HUES48 (cell line): Measurements from ENCODE around the gene TSPAN32.
"Not testable (repeated sequence)": the region's sequence is repeated elsewhere in the genome, so short reads cannot be mapped to it uniquely, and the experiment has no call there.

Experiments used
- H3K27ac ChIP-seq: one replicate; pipeline ENCODE4 v1.7.0; 2013; ENCODE audit warnings: low read depth, low read length, inconsistent platforms
- H3K27me3 ChIP-seq: 2 replicates; pipeline ENCODE4 v1.6.1; 2013; ENCODE audit warnings: mild to moderate bottlenecking, low read length; ENCODE audit not compliant: control insufficient read depth, insufficient read depth
- H3K36me3 ChIP-seq: 2 replicates; pipeline ENCODE4 v1.6.1; 2013; ENCODE audit warnings: low read length; ENCODE audit not compliant: control insufficient read depth, insufficient read depth
- H3K4me1 ChIP-seq: 2 replicates; pipeline ENCODE4 v1.6.1; 2013; ENCODE audit warnings: mild to moderate bottlenecking, low read length; ENCODE audit not compliant: control insufficient read depth, insufficient read depth
- H3K4me3 ChIP-seq: 2 replicates; pipeline ENCODE4 v1.5.1; 2013; ENCODE audit warnings: mild to moderate bottlenecking, low read depth, low read length
- H3K9ac ChIP-seq: 2 replicates; pipeline ENCODE4 v1.6.1; 2013; ENCODE audit warnings: mild to moderate bottlenecking, low read depth, low read length, moderate library complexity
- H3K9me3 ChIP-seq: 2 replicates; pipeline ENCODE4 v1.6.1; 2013; ENCODE audit warnings: low read length; ENCODE audit not compliant: control insufficient read depth, insufficient read depth

Gene TSPAN32

DNA sequence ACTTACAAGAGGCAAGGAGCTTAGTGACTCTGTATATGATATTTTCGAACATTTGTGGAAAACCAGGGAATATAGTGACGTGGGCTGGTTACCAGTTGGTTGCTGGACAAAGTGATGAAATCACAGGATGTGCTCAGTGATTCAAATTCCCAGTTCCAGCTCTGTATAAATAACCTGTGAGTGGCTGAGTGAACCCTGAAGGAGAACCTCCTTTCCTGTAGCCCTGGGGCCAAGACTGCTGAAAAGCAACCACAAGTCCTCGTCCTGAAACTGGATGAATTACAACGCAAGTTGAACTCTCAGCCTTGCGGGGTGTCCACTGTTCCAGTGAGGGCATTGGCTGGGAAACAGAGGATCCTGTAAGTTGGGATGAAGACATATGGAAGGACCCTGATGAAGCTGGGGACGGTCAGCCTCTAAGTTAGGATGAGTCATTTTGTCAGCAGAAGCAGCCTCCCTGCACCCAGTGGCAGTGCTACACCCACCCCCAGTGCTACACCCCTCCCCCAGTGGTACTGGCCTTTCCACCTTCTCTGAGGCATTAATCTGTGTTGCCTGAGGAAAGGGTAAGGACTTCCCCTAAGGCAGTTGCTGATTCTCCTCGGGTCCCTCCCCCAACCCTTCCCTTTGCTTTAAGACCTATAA lies 53.3 kb downstream of the TSPAN32 start:
- Histone ChIP-seq H3K4me1 (no peaks in the 10 kb centered on the region), H3K4me3 (no peak overlapping the region), H3K36me3 (no peaks in the 10 kb centered on the region), H3K9ac (no peak overlapping the region), H3K27me3 (no peaks in the 10 kb centered on the region), H3K9me3 (peaks cover 10% of the 10 kb centered on the region; the same call in 1 of the 2 replicates), H3K27ac (no peak overlapping the region)

DNA sequence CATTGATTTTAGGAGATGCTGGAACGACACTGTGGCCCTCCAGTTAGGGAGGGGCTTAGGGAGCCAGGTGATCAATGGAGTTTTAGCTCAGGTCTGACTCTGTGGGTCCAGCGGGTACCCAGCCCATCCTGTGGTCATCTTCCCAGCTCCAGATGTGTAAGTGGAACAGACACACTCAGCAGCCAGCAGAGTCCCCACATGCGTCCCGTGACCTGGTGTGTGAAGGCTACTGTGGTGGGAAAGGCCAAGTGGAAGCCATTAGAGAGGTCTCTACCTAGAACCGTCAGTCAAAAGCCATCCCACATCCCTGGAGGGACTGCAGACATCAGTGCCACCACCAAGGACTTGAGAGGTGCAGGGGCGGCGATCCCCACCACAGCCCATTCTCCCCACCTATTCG lies 55.4 kb downstream of the TSPAN32 start:
- Histone ChIP-seq H3K9me3 (peaks cover 6% of the 10 kb centered on the region; the same call in 1 of the 2 replicates), H3K36me3 (no peaks in the 10 kb centered on the region), H3K27me3 (no peaks in the 10 kb centered on the region), H3K4me1 (no peaks in the 10 kb centered on the region), H3K4me3 (no peak overlapping the region), H3K9ac (no peak overlapping the region), H3K27ac (no peak overlapping the region)

DNA sequence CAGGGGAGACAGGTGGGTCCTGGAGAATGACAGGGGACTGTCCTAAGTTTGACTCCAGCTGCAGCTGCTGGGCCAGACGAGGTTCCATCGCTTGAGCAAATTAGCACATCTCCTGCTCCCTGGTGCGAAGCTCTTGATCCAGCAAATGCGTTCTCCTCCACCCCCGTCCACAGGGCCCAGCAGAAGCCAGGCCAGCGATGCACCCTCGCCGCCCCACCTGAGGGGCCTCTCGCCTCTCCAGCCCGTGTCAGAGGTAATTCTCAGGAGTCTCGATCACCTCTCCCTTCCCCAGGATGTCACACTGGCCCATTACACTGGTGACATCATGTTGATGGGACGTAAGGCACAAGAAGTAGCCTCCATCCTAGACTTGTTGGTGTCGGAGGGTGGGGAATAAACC lies 55.8 kb downstream of the TSPAN32 start:
- H3K27ac ChIP-seq, H3K4me1 ChIP-seq, H3K4me3 ChIP-seq, H3K36me3 ChIP-seq, H3K27me3 ChIP-seq, H3K9me3 ChIP-seq, H3K9ac ChIP-seq: not testable (repeated sequence)

DNA sequence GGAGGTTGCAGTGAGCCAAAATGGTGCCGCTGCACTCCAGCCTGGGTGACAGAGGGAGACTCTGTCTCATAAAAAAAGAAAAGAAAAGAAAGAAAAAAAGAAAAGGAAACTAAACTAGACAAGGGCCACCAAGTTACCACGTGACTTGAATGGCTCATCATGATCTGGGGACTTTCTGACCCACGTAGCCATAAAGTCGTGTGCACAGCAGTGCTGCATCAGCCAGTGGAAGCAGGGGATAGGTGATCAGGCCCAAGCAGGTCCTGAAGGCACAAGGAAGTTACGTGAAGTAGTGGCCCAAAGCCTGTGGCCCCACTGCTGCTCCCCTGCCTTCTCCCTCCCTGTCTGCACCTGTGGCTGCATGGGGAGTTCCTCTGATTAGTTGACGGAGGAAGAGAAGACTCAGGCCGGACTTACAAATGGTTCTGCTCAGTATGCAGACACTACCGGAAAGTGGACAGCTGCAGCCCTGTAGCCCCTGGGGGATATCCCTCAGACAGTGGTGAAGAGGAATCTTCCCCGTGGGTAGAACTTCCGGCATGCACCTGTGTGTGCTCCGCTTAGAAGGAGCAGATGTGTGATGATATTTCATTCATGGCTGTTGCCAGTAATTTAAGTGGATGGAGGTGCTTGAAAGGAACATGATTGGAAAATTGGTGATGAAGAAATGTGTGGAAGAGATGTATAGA lies 57.1 kb downstream of the TSPAN32 start:
- H3K27ac ChIP-seq: no peak overlapping the region
- no peak overlapping the region for H3K4me3 ChIP-seq
- H3K27me3 ChIP-seq: no peaks in the 10 kb centered on the region
- H3K9me3 ChIP-seq: peaks cover 6% of the 10 kb centered on the region; the same call in 1 of the 2 replicates
- no peaks in the 10 kb centered on the region for H3K4me1 ChIP-seq
- no peak overlapping the region for H3K9ac ChIP-seq
- H3K36me3 ChIP-seq: no peaks in the 10 kb centered on the region

DNA sequence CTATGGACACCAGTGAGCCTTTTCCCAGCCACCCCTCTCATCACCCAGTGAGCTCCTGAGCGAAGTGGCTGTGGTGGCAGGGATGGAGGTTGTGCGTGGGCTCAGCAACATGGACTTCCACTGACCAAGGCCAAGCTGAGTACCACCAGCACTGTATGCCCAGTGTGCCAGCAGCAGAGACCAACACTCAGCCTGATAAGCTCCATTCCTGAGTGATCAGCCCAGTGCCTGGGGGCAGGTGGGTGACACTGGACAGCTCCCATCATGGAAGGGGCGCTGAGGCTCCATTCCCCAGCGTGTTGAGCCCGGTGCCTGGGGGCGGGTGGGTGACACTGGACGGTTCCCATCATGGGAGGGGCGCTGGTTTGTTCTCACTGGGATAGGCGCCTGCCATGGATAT lies 57.7 kb downstream of the TSPAN32 start:
- Histone ChIP-seq H3K9ac (no peak overlapping the region), H3K36me3 (no peaks in the 10 kb centered on the region), H3K27ac (no peak overlapping the region), H3K4me1 (no peaks in the 10 kb centered on the region), H3K9me3 (peaks cover 6% of the 10 kb centered on the region; the same call in 1 of the 2 replicates), H3K27me3 (no peaks in the 10 kb centered on the region), H3K4me3 (no peak overlapping the region)

DNA sequence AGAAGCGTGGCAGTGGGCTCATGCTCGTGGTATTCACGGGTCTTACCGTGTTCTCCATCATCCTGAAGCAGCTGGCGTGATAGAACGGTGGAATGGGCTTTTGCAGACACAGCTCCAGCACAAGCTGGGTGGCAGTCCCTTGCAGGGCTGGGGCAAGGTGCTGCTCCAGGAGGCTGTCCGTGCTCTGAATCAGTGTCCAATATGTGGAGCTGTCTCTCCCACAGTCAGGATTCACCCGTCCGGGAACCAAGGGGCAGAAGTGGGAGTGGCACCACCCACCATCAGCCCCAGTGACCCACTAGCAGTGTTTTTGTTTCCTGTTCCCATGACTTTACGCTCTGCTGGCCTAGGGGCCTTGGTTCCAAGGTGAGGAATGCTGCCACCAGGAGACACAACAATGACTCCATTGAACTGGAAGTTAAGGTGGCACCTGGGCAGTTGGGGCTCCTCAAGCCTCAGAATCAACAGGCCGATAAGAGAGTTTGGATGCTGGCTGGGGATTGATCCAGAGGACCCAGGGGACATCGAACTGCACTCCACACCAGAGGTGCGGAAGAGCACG lies 58.3 kb downstream of the TSPAN32 start:
- Histone ChIP-seq H3K4me1 (no peaks in the 10 kb centered on the region), H3K27ac (no peak overlapping the region), H3K9me3 (peaks cover 6% of the 10 kb centered on the region; the same call in 1 of the 2 replicates), H3K4me3 (no peak overlapping the region), H3K27me3 (no peaks in the 10 kb centered on the region), H3K9ac (no peak overlapping the region), H3K36me3 (no peaks in the 10 kb centered on the region)

DNA sequence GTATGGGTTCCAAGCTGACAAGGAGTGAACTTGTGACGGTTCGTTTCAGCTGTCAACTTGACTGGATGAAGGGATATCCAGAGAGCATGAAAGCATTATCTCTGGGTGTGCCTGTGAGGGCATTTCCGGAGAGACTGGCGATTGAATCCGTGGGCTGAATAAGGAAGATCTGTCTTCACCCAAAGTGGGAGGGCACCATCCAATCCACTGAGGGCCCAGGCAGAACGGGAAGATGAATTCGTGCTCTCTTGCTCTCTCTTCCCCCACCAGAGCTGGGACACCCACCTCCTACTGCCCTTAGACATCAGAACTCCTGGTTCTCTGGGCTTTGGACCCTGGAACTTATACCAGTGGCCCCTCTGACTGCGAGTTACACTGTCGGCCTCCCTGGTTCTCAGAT lies 59.8 kb downstream of the TSPAN32 start:
- no peaks in the 10 kb centered on the region for H3K36me3 ChIP-seq
- H3K9ac ChIP-seq: no peak overlapping the region
- no peaks in the 10 kb centered on the region for H3K9me3 ChIP-seq
- no peak overlapping the region for H3K27ac ChIP-seq
- H3K27me3 ChIP-seq: no peaks in the 10 kb centered on the region
- H3K4me1 ChIP-seq: no peaks in the 10 kb centered on the region
- H3K4me3 ChIP-seq: no peak overlapping the region

DNA sequence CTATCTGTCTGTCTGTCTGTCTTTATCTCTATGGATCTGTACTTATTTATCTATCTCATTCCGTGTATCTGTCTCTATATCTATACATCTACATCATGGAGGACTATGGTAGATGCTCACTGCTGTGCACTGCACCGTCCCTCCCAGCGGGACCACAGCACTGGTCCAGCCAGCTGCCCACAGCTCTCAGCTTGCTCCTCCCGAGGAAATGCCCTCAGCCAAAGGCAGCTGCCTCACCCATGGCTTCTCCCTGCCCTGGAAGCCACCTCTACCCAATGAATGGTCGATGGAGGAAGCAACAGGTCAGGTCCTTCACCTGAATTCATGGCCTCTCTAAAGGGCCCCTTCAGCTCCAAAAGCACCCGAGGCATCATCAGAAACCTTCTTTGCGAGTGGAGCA lies 60.6 kb downstream of the TSPAN32 start:
- H3K27me3 ChIP-seq: no peaks in the 10 kb centered on the region
- H3K36me3 ChIP-seq: no peaks in the 10 kb centered on the region
- H3K4me1 ChIP-seq: no peaks in the 10 kb centered on the region
- H3K9ac ChIP-seq: no peak overlapping the region
- H3K9me3 ChIP-seq: no peaks in the 10 kb centered on the region
- no peak overlapping the region for H3K4me3 ChIP-seq
- H3K27ac ChIP-seq: no peak overlapping the region

DNA sequence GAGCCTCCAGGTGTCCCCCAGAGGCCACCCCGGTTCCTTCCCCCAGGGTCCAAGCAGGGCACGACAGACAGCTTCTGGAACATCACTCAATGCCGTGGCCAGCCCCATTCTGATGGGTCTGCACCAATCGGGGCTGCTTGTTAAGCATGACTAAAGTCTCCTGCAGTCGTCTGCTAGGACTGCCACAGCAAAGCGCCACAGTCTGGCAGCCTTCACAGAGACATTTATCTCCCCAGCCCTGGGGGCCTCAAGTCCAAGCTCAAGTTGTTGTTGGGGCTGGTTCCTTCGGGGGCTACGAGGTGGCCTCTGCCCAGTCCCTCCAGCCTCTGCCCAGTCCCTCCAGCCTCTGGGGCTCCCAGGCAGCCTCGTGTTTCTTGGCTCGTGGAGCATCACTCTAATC lies 61.3 kb downstream of the TSPAN32 start:
- no peaks in the 10 kb centered on the region for H3K9me3 ChIP-seq
- H3K9ac ChIP-seq: no peak overlapping the region
- no peak overlapping the region for H3K4me3 ChIP-seq
- no peak overlapping the region for H3K27ac ChIP-seq
- H3K4me1 ChIP-seq: no peaks in the 10 kb centered on the region
- H3K36me3 ChIP-seq: no peaks in the 10 kb centered on the region
- H3K27me3 ChIP-seq: no peaks in the 10 kb centered on the region

DNA sequence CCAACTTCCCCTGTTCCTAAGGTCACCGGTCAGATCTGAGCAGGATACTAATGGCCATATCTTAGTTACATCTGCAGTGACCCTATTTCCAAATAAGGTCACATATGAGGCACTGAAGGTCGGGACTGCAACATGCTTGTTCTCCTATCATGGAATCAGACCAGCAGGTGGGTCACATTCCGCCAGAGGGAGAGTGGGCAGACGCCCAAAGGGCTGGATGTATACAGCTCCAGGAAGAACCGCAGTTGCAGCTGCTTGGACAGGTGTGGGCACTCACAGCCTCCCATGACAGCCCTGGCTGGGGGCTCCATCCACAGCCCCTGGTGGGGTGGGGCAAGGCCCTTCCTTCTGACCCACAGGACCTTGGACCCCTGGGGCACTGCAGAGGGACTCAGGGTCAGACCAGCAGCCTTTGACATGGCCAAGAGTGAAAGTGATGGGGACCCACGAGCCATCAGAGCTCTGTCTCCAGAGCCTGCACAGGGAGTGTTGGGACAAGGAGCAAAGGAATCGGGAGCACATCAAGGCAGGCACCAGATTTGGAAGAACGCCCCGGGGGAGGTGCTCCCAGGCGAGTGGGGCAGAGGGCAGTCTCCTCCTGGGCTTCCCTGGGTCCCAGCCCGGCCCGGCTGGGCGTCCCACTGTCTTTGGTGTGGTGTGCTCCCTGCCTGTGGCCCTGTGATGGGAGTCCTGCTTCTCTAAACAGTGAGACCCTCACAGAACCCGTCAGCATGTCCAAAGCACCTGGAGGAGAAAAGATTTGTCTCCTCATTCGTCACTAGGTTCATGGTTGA lies 62.0 kb downstream of the TSPAN32 start:
- H3K9ac ChIP-seq: no peak overlapping the region
- no peak overlapping the region for H3K27ac ChIP-seq
- no peaks in the 10 kb centered on the region for H3K4me1 ChIP-seq
- no peaks in the 10 kb centered on the region for H3K9me3 ChIP-seq
- no peak overlapping the region for H3K4me3 ChIP-seq
- no peaks in the 10 kb centered on the region for H3K36me3 ChIP-seq
- H3K27me3 ChIP-seq: no peaks in the 10 kb centered on the region

DNA sequence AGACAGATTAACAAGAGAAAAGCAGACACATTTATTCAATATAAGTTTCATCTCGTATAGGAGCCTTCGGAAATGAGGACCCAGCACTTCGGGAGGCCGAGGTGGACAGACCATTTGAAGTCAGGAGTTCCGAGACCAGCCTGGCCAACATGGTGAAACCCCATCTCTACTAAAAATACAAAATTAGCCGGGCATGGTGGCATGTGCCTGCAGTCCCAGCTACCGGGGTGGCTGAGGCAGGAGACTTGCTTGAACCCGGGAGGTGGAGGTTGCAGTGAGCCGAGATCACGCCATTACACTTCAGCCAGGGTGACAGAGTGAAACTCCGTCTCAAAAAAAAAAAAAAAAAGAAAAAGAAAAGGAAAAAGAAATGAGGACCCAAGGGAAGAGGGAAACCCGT lies 62.6 kb downstream of the TSPAN32 start:
- H3K4me3 ChIP-seq, H3K36me3 ChIP-seq, H3K4me1 ChIP-seq, H3K27ac ChIP-seq, H3K27me3 ChIP-seq, H3K9ac ChIP-seq, H3K9me3 ChIP-seq: not testable (repeated sequence)
